ENCODE data around the gene FRMD4A.

Gene FRMD4A

GRCh38 chr10:14040787-14041631 lies 289.7 kb downstream of the FRMD4A start:
- DNase-seq, result no peak

GRCh38 chr10:14039968-14040668 lies 290.6 kb downstream of the FRMD4A start:
- no peak for DNase-seq

GRCh38 chr10:14036233-14036632 lies 294.5 kb downstream of the FRMD4A start:
- DNase-seq, result no peak

DNA sequence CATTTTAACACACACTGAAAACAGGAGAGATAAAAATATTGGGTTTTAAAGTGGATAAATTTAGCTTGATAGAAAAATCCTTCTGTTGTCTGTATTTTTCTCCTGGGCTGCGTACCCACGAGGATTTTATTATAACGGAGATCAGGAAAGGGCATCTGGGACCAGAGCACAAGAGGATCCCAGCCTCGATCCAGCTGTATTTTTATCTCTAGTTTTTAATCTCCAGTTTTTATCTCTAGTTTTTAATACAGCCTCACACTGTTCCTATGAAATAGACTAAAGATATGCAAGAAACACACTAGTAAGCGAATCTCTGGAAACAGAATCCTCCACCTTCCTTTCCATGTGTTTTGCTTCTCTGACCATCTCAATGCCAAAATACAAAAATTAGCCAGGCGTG lies 295.2 kb downstream of the FRMD4A start:
- DNase-seq, result no peak

GRCh38 chr10:14032406-14032998 lies 298.2 kb downstream of the FRMD4A start:
- no peak for DNase-seq

GRCh38 chr10:14026325-14026724 lies 304.4 kb downstream of the FRMD4A start:
- DNase-seq, result no peak

DNA sequence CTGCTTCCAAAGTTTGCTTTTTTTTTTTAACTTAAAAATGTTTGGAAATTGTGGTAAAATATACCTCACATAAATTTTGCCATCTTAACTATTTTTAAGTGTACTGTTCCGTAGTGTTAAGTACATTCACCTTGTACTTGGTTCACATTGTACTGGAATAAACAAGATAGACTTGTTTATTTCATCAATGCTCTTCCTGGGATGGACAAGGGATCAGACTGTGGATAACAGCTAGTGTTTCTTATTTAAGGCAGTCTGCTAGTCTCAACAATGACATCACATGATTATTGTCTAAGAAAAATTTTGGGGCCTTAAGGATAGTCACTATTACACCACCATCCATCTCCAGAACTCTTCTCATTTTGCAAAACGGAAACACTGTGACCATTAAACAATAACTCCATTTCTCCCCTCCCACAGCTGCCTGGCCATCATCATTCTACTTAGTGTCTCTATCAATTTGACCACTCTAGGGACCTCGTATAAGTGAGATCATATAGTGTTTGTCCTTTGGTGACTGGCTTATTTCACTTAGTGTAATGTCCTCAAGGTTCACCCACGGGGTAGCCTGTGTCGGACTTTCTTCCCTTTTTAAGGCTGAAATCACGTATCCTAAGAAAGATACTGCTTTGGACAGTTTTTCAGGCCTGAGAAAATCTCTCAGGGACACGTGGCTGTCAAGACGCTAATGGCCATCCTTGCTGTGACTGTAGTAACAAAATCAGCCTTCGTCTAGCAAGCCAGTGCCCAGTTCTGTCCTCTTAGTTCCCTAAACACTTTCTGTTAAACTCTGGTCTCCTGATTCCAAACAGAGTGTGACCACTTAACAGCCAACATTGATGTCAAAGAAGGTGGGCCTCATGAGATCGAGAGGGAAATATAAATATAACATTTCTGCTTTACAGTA lies 305.2 kb downstream of the FRMD4A start:
- DNase-seq, result no peak

- DNase-seq, result no peak
Observed at GRCh38 chr10:14024329-14025202, 306.2 kb downstream of the FRMD4A start.

- no peak for DNase-seq
Observed at GRCh38 chr10:14023673-14024328, 306.9 kb downstream of the FRMD4A start.

DNA sequence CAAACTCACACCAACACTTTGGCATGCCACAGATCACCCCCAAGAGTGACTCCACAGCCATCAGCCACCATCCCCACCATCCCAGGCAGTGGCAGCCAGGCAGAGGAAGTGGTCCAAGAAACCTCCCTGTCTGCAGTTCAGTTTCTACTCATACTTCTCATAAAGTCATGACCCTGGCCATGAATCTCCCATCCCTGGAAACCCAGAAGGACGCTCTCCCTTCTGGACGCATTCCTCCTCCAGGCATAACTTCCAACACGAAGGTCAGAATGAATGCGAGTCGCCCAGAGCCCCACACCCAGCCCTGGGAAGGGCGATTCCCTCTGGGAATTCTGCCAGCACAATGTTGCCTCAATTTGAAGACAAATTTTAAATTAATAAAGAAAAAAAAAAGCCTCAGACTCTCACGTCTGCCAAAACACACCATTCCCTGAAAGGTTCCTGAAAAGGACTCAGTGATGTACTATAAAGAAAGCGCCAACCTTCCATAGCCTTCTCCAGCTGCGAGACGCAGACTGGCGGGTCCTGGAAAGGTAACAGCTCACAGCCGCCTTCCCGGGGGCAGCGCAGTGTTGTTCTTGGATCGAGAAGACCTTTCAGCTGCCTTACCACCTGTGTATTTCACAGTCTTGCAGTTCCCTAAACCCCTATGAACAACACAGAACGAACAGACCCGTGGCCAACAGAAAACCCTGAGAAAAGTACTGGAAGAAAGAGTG lies 307.6 kb downstream of the FRMD4A start:
- no peak for DNase-seq

DNA sequence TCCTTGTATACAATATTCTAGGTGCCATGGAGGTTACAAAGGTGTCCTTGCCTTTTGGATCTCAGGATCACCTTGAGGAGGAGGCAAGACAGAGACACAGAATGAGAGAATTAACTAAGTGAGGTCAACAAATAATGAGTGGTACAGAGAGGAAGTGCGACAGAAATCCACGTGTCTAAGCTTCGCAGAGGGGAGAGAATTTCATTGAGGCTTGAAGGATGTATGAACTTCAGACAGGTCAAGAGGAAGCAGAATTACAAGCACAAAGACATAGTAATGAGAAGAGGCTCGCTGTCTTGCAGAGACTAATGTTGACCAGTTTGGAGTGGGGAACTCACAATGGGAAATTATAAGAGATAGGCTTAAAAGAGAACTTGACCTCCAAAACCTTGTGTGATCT lies 308.7 kb downstream of the FRMD4A start:
- no peak for DNase-seq

DNA sequence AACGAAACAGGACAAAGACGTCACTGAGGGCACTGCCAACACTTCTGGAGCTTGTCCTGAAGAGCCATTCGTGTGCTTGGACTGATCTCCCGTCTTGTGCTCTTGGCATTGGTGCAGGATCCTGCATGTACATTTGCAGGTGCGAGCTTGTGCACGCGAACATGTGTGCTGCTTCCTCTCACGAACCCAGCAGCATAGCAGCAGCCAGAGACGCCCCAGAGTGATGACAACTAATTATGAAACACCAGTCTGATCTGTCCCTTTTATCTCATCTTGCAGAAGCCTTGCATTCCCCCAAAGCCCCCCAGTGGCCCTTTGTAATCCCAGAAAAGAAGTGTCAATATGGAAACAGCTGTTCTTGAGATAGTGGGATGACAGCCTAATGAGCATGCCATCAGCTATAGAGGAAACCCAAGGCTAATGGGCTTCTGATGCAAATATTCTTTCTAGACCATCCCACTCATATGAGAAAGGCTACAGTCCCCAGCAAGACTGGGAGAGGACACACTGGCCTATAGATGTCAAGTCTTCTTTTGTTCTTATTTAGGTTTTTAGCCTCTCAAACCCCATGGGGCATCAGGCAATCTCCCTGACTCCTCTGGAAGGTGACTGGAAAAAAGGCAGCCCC lies 310.6 kb downstream of the FRMD4A start:
- no peak for DNase-seq

GRCh38 chr10:14017467-14017866 lies 313.3 kb downstream of the FRMD4A start:
- no peak for DNase-seq

- no peak for DNase-seq
Observed at GRCh38 chr10:14016931-14017333, 313.8 kb downstream of the FRMD4A start.

DNA sequence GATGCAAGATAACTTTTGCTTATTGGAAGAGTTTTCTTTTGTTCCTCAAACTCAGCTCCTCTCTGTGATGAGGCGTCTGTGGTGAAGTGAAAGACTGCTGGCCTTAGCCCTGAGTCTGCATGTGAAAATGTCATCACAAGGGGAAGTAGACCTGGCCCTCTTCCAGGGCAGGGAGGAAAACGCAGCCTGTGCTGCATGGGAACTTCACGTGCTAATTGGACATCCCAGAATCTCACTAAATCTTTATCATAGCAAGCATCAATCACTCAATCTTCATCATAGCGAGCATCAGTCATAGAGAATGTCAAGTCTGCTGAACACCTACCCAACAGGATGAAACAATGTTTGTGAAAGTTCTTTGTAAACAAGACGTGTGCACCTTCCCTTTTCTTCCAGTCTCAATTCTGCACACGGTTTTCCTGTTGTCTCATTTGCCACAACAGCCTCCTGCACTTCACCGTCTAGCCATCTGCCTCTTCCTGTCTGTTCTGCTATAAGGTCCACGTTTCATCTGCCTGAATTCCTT lies 314.6 kb downstream of the FRMD4A start:
- DNase-seq, result no peak

DNA sequence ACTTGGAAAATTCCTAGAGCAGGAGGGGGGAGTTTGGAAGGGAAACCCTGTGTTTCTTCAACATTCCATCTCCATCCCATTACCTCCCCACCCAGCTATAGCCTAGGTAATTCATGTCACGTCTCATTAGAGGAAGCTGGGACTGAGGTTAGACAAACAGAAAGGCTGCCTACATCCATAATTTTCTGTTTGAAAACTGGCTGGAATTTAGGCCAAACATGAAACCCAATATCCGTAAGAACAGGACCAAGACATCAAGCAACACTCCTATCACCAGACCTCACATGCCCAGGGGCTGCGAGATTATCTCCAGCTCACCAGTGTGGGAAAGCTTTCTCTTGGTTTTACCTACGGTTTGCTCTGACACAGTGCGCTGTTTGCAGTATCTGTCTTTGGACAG lies 316.3 kb downstream of the FRMD4A start:
- no peak for DNase-seq

DNA sequence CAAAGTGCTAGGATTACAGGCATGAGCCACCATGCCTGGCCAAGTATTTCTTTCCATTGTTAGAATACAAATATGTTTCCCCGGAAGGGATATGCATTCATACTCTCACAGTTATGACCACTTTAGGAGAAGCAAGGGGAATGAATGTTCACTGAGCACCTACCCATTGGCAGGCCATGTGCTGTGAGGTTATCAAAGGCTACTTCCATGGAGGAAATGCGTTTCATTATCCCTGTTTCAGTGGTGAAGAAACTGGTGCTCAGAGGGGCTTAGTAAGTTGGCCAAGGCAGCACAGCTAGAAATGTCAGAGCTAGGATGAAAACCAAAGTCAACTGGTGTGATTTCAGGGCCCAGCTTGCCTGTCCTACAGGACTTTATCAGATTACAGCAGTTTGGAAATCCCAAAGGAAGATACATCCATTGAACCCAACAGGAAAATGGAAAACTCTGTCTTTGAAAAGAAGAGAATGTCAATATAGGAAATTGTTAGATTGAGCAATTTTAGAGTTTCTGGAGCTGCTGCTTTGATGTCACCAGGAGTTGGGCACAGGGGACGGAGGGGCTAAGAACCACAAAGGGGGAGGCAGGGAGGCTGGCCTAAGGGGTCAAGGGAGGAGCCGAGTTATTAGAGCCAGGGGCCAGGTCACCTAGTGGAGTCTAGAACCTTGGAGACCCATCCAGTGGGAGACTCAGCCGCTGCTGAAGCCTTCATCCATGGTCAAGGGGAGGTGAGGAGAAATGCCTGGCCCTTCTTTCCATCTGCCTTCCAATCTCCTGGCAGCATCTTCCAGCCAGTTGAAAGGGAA lies 319.8 kb downstream of the FRMD4A start:
- no peak for DNase-seq

DNA sequence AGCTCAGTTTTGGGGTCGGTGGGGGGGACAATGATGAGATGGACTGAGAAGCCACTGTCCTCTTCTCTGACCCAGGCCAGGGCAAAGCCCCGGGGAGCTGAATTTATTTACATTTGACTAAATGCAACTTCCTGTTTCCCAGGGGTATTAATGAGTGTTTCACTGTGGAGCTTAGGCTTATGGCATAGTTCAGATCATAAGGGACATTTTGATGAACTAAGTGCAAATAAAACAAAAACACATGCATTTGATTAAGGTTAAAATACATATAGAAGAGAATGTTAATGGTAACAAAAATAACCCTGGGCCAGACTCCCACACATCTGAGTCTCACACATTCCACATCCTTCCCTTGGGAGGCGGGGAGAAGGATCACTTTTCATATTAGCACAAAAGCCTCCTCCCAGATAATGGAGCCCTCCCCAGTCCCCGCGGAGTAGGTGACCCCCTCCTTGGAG lies 320.6 kb downstream of the FRMD4A start:
- DNase-seq, result no peak

All from NCI-H2227 treated with DMSO at 0.1 percent for 48 hours (cell line).